Nephron (organoid): Measurements from ENCODE around the gene ORM1.

Experiments used
- H3K27ac Mint-ChIP-seq, 3 experiments: 2 replicates each; pipeline ENCODE4 v1.8.0; 2020; ENCODE audit warnings: mixed read lengths in 3 of 3, mild to moderate bottlenecking in 2 of 3, moderate library complexity in 1 of 3
- H3K27me3 Mint-ChIP-seq: 2 replicates; pipeline ENCODE4 v1.8.0; 2021; ENCODE audit warnings: low read depth, mild to moderate bottlenecking, moderate library complexity, mixed read lengths
- H3K36me3 Mint-ChIP-seq: 2 replicates; pipeline ENCODE4 v1.8.0; 2020; ENCODE audit warnings: low read depth, mixed read lengths
- H3K4me1 Mint-ChIP-seq: 2 replicates; pipeline ENCODE4 v1.8.0; 2020; ENCODE audit warnings: mixed read lengths
- H3K4me3 Mint-ChIP-seq, 3 experiments: 2 replicates each; pipeline ENCODE4 v1.8.0; 2020; ENCODE audit warnings: mild to moderate bottlenecking in 3 of 3, mixed read lengths in 3 of 3, moderate library complexity in 2 of 3
- H3K9me3 Mint-ChIP-seq: 2 replicates; pipeline ENCODE4 v1.8.0; 2020; ENCODE audit warnings: mixed read lengths
- TF ChIP-seq, protein P1 (sequence below), 3 experiments: fragments of 200-600 bp; sonication (generic); IDR thresholded peaks; one replicate each; pipeline ENCODE4 v1.5.0; 2021; ENCODE audit warnings: antibody characterized with exemption in 3 of 3; ENCODE audit not compliant: unreplicated experiment in 3 of 3

The ORM1 gene

DNA sequence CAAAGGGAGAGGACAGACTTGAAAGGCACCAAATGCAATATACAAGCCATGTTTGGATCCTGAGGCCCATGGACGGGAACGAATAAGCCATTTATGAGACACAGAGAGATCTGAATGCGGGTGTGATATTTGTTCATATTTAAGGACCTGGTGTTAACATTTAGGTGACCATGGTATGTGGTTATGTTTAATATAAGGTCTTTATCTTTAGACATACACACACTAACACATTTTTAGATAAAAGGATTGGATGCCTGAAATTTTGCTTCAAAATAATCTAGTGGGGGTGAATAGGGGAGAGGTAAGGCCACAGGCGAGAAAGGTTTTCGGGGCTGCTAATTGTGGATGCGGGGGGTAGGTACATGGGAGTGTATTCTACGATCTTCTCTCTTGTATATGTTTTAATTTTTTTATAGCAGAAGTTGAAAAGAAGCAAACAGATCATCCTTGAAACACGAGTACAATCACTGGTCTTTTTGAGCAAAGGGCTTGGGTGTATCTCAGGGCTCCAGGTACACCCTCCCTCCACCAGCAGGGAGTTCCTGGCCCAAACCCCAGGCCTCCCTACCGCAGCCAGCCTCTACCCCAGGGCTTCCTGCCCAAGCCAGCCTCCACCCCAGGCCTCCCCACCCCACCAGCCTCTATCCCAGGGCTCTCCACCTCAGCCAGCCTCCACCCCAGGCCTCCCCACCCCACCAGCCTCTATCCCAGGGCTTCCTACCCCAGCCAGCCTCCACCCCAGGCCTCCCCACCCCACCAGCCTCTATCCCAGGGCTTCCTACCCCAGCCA is 52.7 kb downstream of the ORM1 start:
- Mint-ChIP-seq H3K4me1 (no peaks in the 10 kb centered on the region), H3K36me3 (peaks cover 21% of the 10 kb centered on the region), H3K27me3 (no peaks in the 10 kb centered on the region), H3K27ac (no peak overlapping the region), H3K4me3 (no peak overlapping the region), H3K9me3 (no peaks in the 10 kb centered on the region)
- TF ChIP-seq, protein P1, sequence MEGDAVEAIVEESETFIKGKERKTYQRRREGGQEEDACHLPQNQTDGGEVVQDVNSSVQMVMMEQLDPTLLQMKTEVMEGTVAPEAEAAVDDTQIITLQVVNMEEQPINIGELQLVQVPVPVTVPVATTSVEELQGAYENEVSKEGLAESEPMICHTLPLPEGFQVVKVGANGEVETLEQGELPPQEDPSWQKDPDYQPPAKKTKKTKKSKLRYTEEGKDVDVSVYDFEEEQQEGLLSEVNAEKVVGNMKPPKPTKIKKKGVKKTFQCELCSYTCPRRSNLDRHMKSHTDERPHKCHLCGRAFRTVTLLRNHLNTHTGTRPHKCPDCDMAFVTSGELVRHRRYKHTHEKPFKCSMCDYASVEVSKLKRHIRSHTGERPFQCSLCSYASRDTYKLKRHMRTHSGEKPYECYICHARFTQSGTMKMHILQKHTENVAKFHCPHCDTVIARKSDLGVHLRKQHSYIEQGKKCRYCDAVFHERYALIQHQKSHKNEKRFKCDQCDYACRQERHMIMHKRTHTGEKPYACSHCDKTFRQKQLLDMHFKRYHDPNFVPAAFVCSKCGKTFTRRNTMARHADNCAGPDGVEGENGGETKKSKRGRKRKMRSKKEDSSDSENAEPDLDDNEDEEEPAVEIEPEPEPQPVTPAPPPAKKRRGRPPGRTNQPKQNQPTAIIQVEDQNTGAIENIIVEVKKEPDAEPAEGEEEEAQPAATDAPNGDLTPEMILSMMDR (IDR thresholded peaks at IDR 0.05; ENCODE audit: unreplicated experiment in 3 of 3) = no peak
